GM20000 (cell line): ENCODE results near the gene ARMH3.

Experiments
- DNase-seq: peaks from one replicate; pipeline ENCODE4 v3.0.0; 2012; ENCODE audit warnings: low spot score
- TF ChIP-seq, protein P1 (sequence below): IDR thresholded peaks from 2 replicates; pipeline ENCODE4 v1.5.1; 2012; ENCODE audit warnings: mild to moderate bottlenecking, control low read depth; ENCODE audit errors: extremely low read depth, missing control alignments

The ARMH3 gene

DNA sequence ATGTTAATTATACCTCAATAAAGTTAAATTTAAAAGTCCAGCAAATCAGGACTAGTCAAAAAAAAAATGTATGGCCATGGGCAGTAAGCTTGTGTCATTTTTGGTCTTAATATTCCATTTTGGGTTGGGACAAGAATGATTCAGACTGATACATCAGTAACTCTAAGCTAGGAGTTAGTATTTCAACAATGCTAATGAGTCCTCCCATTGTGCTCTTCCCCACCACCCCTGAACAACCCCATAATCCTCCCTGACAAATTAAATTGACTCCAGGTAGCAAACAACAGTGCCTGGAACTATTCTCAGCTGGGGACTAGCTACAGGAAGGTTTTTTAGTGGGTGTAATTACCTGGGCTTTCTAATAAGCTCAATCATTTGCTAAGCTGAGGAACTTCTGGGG, 181.7 kb downstream of the ARMH3 start:
- TF ChIP-seq, protein P1, sequence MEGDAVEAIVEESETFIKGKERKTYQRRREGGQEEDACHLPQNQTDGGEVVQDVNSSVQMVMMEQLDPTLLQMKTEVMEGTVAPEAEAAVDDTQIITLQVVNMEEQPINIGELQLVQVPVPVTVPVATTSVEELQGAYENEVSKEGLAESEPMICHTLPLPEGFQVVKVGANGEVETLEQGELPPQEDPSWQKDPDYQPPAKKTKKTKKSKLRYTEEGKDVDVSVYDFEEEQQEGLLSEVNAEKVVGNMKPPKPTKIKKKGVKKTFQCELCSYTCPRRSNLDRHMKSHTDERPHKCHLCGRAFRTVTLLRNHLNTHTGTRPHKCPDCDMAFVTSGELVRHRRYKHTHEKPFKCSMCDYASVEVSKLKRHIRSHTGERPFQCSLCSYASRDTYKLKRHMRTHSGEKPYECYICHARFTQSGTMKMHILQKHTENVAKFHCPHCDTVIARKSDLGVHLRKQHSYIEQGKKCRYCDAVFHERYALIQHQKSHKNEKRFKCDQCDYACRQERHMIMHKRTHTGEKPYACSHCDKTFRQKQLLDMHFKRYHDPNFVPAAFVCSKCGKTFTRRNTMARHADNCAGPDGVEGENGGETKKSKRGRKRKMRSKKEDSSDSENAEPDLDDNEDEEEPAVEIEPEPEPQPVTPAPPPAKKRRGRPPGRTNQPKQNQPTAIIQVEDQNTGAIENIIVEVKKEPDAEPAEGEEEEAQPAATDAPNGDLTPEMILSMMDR: no peak
- DNase-seq: no peak

DNA sequence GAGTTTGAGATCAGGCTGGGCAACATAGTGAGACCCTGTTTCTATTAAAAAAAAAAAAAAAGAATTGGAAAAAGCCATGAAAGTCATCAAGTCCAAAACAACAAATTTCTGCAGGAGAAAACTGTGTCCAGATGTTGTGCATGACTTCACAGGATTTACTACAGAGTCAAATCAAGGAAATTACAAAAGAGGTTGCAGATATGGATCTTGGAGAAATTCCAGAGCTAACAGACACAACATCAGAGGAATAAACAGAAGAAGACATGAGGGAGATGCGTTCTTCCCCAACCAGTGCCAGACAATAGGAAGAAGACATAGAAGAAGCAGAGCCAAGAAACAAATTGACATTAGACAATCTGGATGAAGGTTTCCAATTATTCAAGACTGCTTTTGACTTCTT, 188.0 kb downstream of the ARMH3 start:
- TF ChIP-seq, protein P1: no peak
- DNase-seq: no peak

DNA sequence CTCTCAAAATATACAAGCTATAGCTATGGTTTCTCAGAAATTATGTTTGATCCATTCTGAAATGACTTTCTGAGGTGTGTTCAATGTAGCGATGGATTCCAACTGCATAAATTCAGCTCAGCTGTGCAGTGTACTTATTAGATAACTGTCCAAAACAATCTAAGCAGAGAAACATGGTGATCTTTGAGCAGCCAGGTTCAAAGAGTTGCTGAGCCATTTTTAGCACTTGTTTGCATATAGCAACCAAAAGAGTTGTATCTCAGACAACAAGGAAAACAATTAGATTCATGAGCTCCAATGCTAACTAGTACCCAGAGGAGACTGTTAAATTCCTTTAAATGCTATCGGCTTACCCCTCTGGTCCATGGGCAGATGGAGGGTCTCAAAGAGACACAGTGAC, 196.4 kb downstream of the ARMH3 start:
- TF ChIP-seq, protein P1: no peak
- no peak for DNase-seq

DNA sequence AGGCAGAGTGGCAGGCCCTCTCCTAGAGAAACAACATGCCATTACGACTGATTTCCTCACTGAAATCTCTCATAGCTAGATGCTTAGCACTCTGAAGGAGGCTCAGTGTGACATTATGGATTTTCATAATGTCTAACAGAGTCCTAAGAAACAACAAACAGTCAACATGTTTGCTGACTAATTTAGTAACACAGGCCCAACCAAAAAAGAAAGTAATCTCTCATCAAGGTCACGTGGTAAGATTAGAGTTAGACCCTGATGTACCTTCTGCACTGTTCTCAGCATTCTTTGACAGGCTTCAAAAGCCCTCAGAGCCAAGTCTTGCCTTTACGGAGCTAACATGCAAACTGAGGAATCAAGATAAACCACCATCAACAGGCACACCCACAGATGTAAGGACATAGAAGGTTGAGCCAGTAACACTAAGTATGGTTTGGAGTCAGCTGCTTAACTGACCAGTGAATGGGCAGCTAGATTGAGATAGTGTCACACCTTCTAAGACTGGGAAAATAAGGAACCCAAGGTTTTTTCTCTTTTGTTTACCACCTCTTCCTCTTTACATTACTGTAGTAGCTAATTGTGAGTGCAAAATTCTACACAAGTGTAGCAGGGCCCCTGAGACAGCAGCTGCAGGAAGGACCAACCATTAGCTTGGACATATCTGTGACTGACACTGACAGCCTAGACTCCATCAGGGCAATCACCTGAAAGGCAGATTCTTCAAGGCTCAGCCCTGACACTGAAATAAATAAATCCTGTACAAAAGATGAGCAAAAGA, 197.1 kb downstream of the ARMH3 start:
- TF ChIP-seq, protein P1: no peak
- peak; percentile 61 for DNase-seq

DNA sequence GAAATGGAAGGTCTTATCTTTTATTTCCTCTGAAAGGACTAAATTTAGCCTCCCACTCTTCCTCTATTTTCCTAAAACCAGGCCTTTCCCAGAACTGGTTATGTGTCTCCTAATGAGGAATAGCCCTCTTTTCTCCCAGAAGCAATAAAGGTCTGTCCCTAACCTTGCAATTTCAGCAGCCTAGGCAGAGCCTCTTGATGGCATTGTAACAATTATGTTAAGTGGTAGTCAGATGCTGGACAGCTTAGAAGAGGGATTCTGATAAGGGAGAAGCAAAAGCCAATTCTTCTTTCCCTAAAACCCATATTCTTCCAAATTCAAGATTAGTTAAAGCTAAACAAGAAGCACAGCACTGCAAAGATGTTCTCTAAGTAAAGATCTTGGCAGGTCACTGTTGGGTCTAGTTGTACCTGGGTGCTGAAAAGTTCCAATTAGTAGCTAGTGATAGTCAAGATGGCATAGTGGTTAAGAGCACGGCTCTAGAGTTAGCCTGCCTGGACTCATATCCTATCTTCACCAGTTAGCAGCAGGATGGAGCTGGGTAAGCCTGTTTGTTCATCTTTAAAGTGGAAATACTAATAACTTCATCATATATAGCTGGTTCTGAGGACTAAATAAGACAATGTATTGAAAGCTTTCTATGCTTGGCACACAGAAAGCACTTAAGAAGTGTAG, 198.0 kb downstream of the ARMH3 start:
- TF ChIP-seq, protein P1: no peak
- no peak for DNase-seq

DNA sequence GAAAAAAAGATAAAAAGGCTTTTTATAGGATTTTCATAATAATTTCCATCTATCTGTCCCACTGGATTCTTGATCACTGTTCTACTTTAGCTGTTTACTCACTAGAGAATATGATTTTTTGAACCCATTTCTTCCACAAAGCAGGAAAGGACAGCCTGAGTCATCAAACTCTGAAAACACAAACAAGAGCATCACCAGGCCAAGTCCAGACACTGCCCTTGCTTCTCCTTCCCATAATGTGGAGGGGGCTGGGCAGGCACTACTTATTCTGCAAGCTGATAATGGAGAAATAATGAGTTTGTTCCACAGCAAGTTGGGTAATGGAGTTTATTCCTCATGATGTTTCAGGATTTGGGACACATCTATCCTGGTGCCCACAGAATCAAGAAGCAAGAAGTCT, 199.3 kb downstream of the ARMH3 start:
- TF ChIP-seq, protein P1: no peak
- no peak for DNase-seq

DNA sequence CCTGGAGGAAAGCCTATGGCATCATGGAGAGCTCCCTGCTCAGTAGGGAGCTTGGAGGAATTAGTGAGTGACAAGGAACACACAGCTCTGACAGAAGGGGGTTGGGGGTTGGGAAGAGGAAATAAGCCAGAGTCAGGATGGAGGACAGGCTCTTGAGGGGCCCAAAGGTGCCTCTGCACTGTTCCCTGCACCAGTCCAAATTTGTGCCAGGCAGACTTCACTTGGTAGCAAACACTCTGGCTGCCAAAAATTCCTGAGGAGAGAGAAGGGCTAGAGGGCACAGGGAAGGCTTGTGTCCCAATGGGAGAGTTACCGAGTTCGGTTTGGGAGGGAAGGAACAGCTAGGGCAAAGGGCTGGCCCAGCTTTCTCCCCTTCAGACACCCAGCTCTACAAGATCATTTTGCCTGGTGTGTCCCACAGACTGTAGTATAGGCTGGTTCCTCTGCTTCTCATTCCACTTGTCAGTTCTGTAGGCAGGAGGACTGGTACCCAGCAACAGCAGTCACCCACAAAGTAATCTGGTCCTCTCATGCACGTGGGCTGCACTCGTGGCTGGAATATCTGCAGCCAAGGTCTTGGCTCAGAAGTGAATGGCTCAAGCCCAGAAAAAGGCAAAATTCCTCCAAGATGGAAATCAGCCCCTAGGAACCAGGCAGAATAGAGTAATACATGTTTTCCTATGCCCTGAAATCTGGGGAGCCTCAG, 204.4 kb downstream of the ARMH3 start:
- no peak for DNase-seq
- TF ChIP-seq, protein P1: no peak
